ENCODE data around the gene PAN3.

- TF ChIP-seq POLR2A (IDR thresholded peaks at IDR 0.05; ENCODE audit: low read length) (no peak), GATA1 (IDR thresholded peaks at IDR 0.05; ENCODE audit: low read depth, low read length) (no peak)
Measured at GRCh38 chr13:28116736-28117135, 21.6 kb upstream of the PAN3 start.
